Activated T-helper 1 cell treated with anti-CD3 and anti-CD28 coated beads, Interleukin-12 subunit alpha, Interleukin-12 subunit beta, Interleukin-2, Interleukin-4 antibody, amounts not matched to agents 30 ng/mL and 10 ng/mL and 1 ng/mL, durations not matched to agents 14 hours and 24 hours and 36 hours (primary cell): ENCODE measurements around the gene PIP5K1B. TPM values are rescaled to one million over a fixed set of nuclear protein-coding genes. Genes with fewer than 3 reads are reported as not detected.
A peak's percentile ranks its signal among the peaks of the same experiment; 100 is the strongest.

Experiments
- DNase-seq: peaks from one replicate; pipeline ENCODE4 v3.0.0; 2021; ENCODE audit warnings: low spot score
- H3K27ac Mint-ChIP-seq: one replicate; pipeline ENCODE4 v1.8.0; 2021; ENCODE audit warnings: mild to moderate bottlenecking, mixed read lengths
- H3K27me3 Mint-ChIP-seq: one replicate; pipeline ENCODE4 v1.8.0; 2022; ENCODE audit warnings: mild to moderate bottlenecking, moderate library complexity, mixed read lengths; ENCODE audit not compliant: insufficient read depth
- H3K36me3 Mint-ChIP-seq: one replicate; pipeline ENCODE4 v1.8.0; 2021; ENCODE audit warnings: low read depth, mixed read lengths
- H3K4me1 Mint-ChIP-seq: one replicate; pipeline ENCODE4 v1.8.0; 2021; ENCODE audit warnings: low read depth, mixed read lengths
- H3K4me3 Mint-ChIP-seq: one replicate; pipeline ENCODE4 v1.8.0; 2021; ENCODE audit warnings: mild to moderate bottlenecking, moderate library complexity, mixed read lengths
- H3K9me3 Mint-ChIP-seq: one replicate; pipeline ENCODE4 v1.8.0; 2021; ENCODE audit warnings: mixed read lengths
- intact Hi-C: fragments of 100-400 bp; cut with micrococcal nuclease; formaldehyde crosslinking; loops from one replicate; pipeline ENCODE4 v1.15.1; 2024
- total RNA-seq: library from RNA; stranded (reverse); gene quantifications from 2 replicates; pipeline ENCODE4 v1.2.3, GENCODE V29; 2022

The PIP5K1B gene
- total RNA-seq, 1 donor from 2014 or later: 77.4 TPM

- H3K27me3 Mint-ChIP-seq: peaks cover 4% of the 10 kb centered on the region
- intact Hi-C loops: no loop called here
- no peaks in the 10 kb centered on the region for H3K9me3 Mint-ChIP-seq
- no peak for DNase-seq
- peaks cover 7% of the 10 kb centered on the region for H3K4me1 Mint-ChIP-seq
- no peak overlapping the region for H3K27ac Mint-ChIP-seq
- H3K36me3 Mint-ChIP-seq: no peaks in the 10 kb centered on the region
- H3K4me3 Mint-ChIP-seq: no peak overlapping the region
Measured at GRCh38 chr9:68769852-68770251, 64.8 kb downstream of the PIP5K1B start.

- no peak overlapping the region for H3K4me3 Mint-ChIP-seq
- peaks cover 7% of the 10 kb centered on the region for H3K4me1 Mint-ChIP-seq
- DNase-seq: no peak
- H3K9me3 Mint-ChIP-seq: no peaks in the 10 kb centered on the region
- intact Hi-C loops: no loop called here
- peaks cover 4% of the 10 kb centered on the region for H3K27me3 Mint-ChIP-seq
- peaks cover 2% of the 10 kb centered on the region for H3K36me3 Mint-ChIP-seq
- no peak overlapping the region for H3K27ac Mint-ChIP-seq
Measured at GRCh38 chr9:68771376-68771775, 66.3 kb downstream of the PIP5K1B start.

- H3K9me3 Mint-ChIP-seq: no peaks in the 10 kb centered on the region
- intact Hi-C loops: no loop called here
- H3K36me3 Mint-ChIP-seq: peaks cover 2% of the 10 kb centered on the region
- no peak for DNase-seq
- H3K27ac Mint-ChIP-seq: no peak overlapping the region
- H3K27me3 Mint-ChIP-seq: no peaks in the 10 kb centered on the region
- no peak overlapping the region for H3K4me3 Mint-ChIP-seq
- H3K4me1 Mint-ChIP-seq: peaks cover 7% of the 10 kb centered on the region
Measured at GRCh38 chr9:68775003-68775730, 70.1 kb downstream of the PIP5K1B start.

DNA sequence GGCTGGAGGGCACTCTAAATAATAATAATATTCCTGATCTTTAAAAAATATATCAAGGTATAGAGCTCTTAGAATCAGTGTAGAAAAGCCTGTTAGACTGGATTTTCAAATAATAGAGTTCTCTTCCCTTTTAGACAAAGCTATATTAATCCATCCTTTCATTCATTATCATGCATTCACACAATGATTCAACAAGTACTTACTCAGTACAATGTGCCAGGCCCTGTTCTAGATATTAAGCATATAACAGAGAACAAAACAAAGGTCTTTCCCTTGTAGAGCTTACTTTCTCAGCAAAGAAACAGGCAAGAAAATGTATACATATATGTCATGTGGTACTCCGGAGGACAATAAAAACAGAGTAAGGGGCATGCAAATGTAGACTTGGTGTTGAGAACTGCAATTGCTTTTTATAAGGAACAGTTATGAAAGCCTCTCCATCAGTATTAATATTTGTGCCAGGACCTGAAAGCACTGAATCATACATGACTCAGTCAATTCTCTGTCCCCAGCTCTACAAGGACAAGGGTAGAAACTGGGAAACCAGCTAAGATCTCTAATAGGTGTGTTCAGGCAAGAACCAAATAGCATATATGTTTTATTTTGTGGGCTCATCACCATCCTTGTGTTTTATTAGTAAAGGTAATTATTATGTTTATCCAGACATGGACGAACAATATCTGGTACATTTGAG, 72.2 kb downstream of the PIP5K1B start:
- peaks cover 12% of the 10 kb centered on the region for H3K4me1 Mint-ChIP-seq
- no peak overlapping the region for H3K4me3 Mint-ChIP-seq
- no peaks in the 10 kb centered on the region for H3K9me3 Mint-ChIP-seq
- no peak overlapping the region for H3K27ac Mint-ChIP-seq
- no peaks in the 10 kb centered on the region for H3K27me3 Mint-ChIP-seq
- no peak for DNase-seq
- intact Hi-C loops: no loop called here
- H3K36me3 Mint-ChIP-seq: peaks cover 7% of the 10 kb centered on the region

GRCh38 chr9:68778635-68779034, 73.6 kb downstream of the PIP5K1B start:
- no peaks in the 10 kb centered on the region for H3K27me3 Mint-ChIP-seq

DNA sequence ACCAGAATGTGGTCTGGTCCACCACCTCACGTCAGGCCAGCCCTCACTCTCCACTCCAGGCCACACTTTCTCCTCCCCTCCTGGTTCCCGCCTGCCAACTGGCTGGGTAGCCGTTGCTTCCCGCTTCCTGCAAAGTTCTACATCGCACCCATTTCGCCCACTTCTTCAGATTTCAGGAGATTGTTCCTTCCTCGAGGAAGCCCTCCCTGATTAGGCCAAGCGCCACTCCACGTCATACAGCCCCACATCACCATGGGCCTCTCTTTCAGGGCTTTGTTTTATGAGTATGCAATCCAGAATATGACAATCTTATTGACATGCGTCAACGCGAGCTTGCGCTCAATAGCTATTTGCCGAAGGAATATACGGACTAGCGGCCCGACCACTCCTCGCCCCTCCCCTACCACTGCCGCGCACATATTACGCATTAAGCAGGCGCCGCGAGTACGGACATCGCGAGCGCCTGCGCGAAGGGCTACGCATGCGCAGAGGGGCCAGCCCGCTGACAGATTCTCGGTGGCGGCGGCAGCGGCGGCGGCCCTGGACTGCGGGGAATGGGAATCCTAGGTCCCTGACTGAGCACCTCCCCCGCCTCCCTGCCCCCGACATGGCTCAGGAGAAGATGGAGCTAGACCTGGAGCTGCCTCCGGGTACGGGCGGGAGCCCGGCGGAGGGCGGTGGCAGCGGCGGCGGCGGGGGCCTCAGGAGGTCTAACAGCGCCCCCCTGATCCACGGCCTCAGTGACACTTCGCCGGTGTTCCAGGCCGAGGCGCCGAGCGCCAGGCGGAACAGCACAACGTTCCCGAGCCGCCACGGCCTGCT, 74.7 kb downstream of the PIP5K1B start:
- Mint-ChIP-seq H3K27ac (no peak overlapping the region), H3K27me3 (no peaks in the 10 kb centered on the region), H3K36me3 (peaks cover 7% of the 10 kb centered on the region), H3K9me3 (no peaks in the 10 kb centered on the region), H3K4me3 (no peak overlapping the region), H3K4me1 (peaks cover 4% of the 10 kb centered on the region)
- DNase-seq: peak; percentile 89
- intact Hi-C loops: loop anchor here (1.0 to 2.0 kb wide), 8 partner anchors 23 to 248 kb away; no protein-coding TSS in a partner anchor

More at GRCh38 chr9:68778635-68779034, 73.6 kb downstream of the PIP5K1B start:
- DNase-seq: no peak
- Mint-ChIP-seq H3K4me3 (no peak overlapping the region), H3K36me3 (peaks cover 7% of the 10 kb centered on the region), H3K27ac (no peak overlapping the region), H3K9me3 (no peaks in the 10 kb centered on the region), H3K4me1 (peaks cover 4% of the 10 kb centered on the region)
- intact Hi-C loops: loop anchor here (1.0 kb wide), 4 partner anchors 24 to 249 kb away; no protein-coding TSS in a partner anchor

- intact Hi-C loops: loop anchor here (1.0 to 2.0 kb wide), 4 partner anchors 74 to 219 kb away; no protein-coding TSS in a partner anchor
- Mint-ChIP-seq H3K27me3 (no peaks in the 10 kb centered on the region), H3K4me3 (no peak overlapping the region), H3K9me3 (no peaks in the 10 kb centered on the region), H3K36me3 (peaks cover 5% of the 10 kb centered on the region), H3K4me1 (peaks cover 4% of the 10 kb centered on the region), H3K27ac (no peak overlapping the region)
- no peak for DNase-seq
Measured at GRCh38 chr9:68780380-68780712, 75.3 kb downstream of the PIP5K1B start.

- Mint-ChIP-seq H3K4me3 (no peak overlapping the region), H3K36me3 (peaks cover 5% of the 10 kb centered on the region)
- intact Hi-C loops: loop anchor here (1.0 to 2.0 kb wide), 4 partner anchors 74 to 219 kb away; no protein-coding TSS in a partner anchor
Measured at GRCh38 chr9:68780720-68781119, 75.7 kb downstream of the PIP5K1B start.

DNA sequence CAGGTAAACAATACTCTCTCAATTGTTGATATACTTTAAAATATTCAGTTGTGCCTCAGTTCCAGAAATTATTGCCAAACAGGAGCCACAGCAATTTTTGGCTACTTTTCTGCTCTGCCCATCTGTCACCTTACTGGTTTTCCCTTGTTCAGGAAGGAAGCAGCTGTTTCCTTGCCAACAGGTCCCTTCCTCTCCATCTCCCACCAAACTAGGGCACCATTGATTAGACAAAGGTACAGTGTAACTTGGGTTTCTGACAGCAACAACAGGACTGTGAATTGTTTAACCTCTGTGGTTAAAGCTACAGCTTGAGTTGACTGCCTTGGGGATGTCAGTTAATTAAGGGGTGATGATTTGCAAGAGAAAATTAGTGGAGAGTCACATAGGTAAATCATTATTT, 76.9 kb downstream of the PIP5K1B start:
- DNase-seq: no peak
- Mint-ChIP-seq H3K4me3 (peak overlapping the region; percentile 75), H3K4me1 (peaks cover 4% of the 10 kb centered on the region), H3K9me3 (no peaks in the 10 kb centered on the region), H3K36me3 (peaks cover 6% of the 10 kb centered on the region), H3K27ac (no peak overlapping the region), H3K27me3 (no peaks in the 10 kb centered on the region)
- intact Hi-C loops: loop anchor here (2.0 kb wide), 2 partner anchors 75 to 167 kb away; no protein-coding TSS in a partner anchor

More at GRCh38 chr9:68780720-68781119, 75.7 kb downstream of the PIP5K1B start:
- Mint-ChIP-seq H3K27me3 (no peaks in the 10 kb centered on the region), H3K27ac (no peak overlapping the region), H3K4me1 (peaks cover 4% of the 10 kb centered on the region), H3K9me3 (no peaks in the 10 kb centered on the region)
- DNase-seq: no peak

DNA sequence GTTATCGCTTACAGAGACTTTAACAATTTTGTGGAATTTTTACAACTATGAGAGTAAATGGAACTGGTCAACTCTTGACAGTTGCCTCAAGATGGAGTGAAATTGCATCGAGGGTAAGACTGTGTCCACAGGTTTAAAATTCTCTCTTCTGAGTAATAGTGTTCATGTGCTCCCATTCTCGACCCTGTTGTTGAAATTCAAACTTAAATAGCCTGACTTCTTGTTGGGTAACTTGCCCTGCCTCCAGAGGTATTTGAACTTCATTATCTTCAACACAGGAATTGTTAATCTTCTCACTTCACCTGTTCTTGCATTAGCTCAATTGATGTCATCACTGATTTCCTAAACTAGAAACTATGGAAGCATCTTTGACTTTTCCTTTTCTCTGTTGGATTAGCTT, 77.5 kb downstream of the PIP5K1B start:
- no peak for DNase-seq
- Mint-ChIP-seq H3K27ac (no peak overlapping the region), H3K4me1 (peaks cover 4% of the 10 kb centered on the region), H3K9me3 (no peaks in the 10 kb centered on the region), H3K36me3 (peaks cover 9% of the 10 kb centered on the region), H3K4me3 (no peak overlapping the region), H3K27me3 (no peaks in the 10 kb centered on the region)
- intact Hi-C loops: no loop called here

GRCh38 chr9:68785965-68786364, 80.9 kb downstream of the PIP5K1B start:
- H3K9me3 Mint-ChIP-seq: no peaks in the 10 kb centered on the region
- no peaks in the 10 kb centered on the region for H3K27me3 Mint-ChIP-seq
- peaks cover 14% of the 10 kb centered on the region for H3K36me3 Mint-ChIP-seq
- no peak for DNase-seq
- intact Hi-C loops: no loop called here
- H3K27ac Mint-ChIP-seq: no peak overlapping the region
- no peak overlapping the region for H3K4me3 Mint-ChIP-seq
- H3K4me1 Mint-ChIP-seq: peaks cover 4% of the 10 kb centered on the region

DNA sequence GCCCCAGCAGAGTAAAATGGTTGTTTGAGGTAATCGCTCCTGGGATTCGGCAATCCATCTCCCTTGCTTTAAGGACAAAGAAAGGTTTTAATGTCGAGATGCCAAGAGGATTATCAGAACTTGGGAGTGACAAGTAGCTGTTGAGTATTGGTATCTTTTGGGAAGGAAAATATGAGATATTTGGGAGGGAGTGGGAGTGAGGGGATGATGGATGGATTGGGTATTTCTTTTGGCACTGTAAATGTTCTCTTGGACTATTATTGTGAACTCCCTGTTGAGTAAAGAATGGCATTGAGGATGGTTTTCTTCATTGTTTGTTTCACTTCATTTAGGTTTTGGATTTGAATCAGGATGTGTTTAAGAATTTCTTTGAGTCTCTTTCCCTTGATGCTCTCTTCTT, 86.1 kb downstream of the PIP5K1B start:
- no peak for DNase-seq

More for the DNA sequence above, 86.1 kb downstream of the PIP5K1B start:
- Mint-ChIP-seq H3K27ac (no peak overlapping the region), H3K27me3 (no peaks in the 10 kb centered on the region), H3K36me3 (peaks cover 9% of the 10 kb centered on the region), H3K4me1 (no peaks in the 10 kb centered on the region), H3K9me3 (no peaks in the 10 kb centered on the region), H3K4me3 (no peak overlapping the region)
- intact Hi-C loops: no loop called here
